Effector memory CD8-positive, alpha-beta T cell (primary cell): ENCODE results near the gene ANKRD60.

ENCODE experiments used
- ATAC-seq: fragments of 150-1000 bp; cut with Tn5 transposase; replicated peaks from 2 replicates; pipeline ENCODE4 v1.10.0; 2021; ENCODE audit warnings: mild to moderate bottlenecking, moderate library complexity
- DNase-seq, 3 experiments: peaks; one replicate each; pipeline ENCODE4 v3.0.0; 2021
- H3K27ac Mint-ChIP-seq, 2 donors: one replicate each; pipeline ENCODE4 v1.8.0; 2022; ENCODE audit warnings: mild to moderate bottlenecking in 2 of 2, mixed read lengths in 2 of 2, moderate library complexity in 2 of 2
- H3K27me3 Mint-ChIP-seq, 2 donors: one replicate each; pipeline ENCODE4 v1.8.0; 2022; ENCODE audit warnings: mixed read lengths in 2 of 2
- H3K36me3 Mint-ChIP-seq: one replicate; pipeline ENCODE4 v1.8.0; 2022; ENCODE audit warnings: mild to moderate bottlenecking, moderate library complexity, mixed read lengths; ENCODE audit not compliant: insufficient read depth
- H3K4me1 Mint-ChIP-seq, 2 donors: one replicate each; pipeline ENCODE4 v1.8.0; 2022; ENCODE audit warnings: low read depth in 2 of 2, mixed read lengths in 2 of 2
- H3K4me3 Mint-ChIP-seq, 2 donors: one replicate each; pipeline ENCODE4 v1.8.0; 2022; ENCODE audit warnings: mild to moderate bottlenecking in 2 of 2, mixed read lengths in 2 of 2, moderate library complexity in 2 of 2
- H3K9me3 Mint-ChIP-seq, 2 donors: one replicate each; pipeline ENCODE4 v1.8.0; 2022; ENCODE audit warnings: mixed read lengths in 2 of 2

The ANKRD60 gene

GRCh38 chr20:58167759-58168158 lies 60.7 kb downstream of the ANKRD60 start:
- peaks cover 13 to 28% of the 10 kb centered on the region in 2 donors for H3K27me3 Mint-ChIP-seq
- no peak overlapping the region for H3K27ac Mint-ChIP-seq
- no peaks in the 10 kb centered on the region for H3K36me3 Mint-ChIP-seq
- H3K4me3 Mint-ChIP-seq, result no peak overlapping the region
- no peaks in the 10 kb centered on the region for H3K9me3 Mint-ChIP-seq
- ATAC-seq (no peak), DNase-seq (no peak)
- H3K4me1 Mint-ChIP-seq, result peaks cover 4 to 5% of the 10 kb centered on the region in 2 donors
